Neural cell (in vitro differentiated cells): ENCODE results near the gene STMN3. TPM values are rescaled to one million over a fixed set of nuclear protein-coding genes. Genes with fewer than 3 reads are reported as not detected.

Experiments used
- H2AFZ ChIP-seq: fragments of 200-600, 300-800 bp; sonication (generic), shearing (Covaris generic); 2 replicates; pipeline ENCODE4 v1.6.0; 2014; ENCODE audit warnings: low read depth, mild to moderate bottlenecking, antibody characterized with exemption, low read length, moderate library complexity
- H3F3A ChIP-seq: fragments of 200-600 bp; shearing (Covaris generic); 2 replicates; pipeline ENCODE4 v1.6.1; 2016; ENCODE audit warnings: mild to moderate bottlenecking, moderate library complexity, mixed read lengths, antibody characterized with exemption, low read length; ENCODE audit not compliant: insufficient read depth, poor library complexity, severe bottlenecking
- H3K27ac ChIP-seq: fragments of 200-600, 300-800 bp; sonication (generic), shearing (Covaris generic); 2 replicates; pipeline ENCODE4 v1.5.1; 2014; ENCODE audit warnings: mild to moderate bottlenecking, low read length, moderate library complexity
- H3K27me3 ChIP-seq: fragments of 300-800, 200-600 bp; sonication (generic), shearing (Covaris generic); 2 replicates; pipeline ENCODE4 v1.6.0; 2014; ENCODE audit warnings: mild to moderate bottlenecking, low read depth, low read length, moderate library complexity; ENCODE audit not compliant: insufficient read depth
- H3K36me3 ChIP-seq: fragments of 300-800, 200-600 bp; sonication (generic), shearing (Covaris generic); 2 replicates; pipeline ENCODE4 v1.5.1; 2014; ENCODE audit warnings: mild to moderate bottlenecking, antibody characterized with exemption, low read length, moderate library complexity; ENCODE audit not compliant: insufficient read depth
- H3K4me2 ChIP-seq: fragments of 300-800, 200-600 bp; sonication (generic), shearing (Covaris generic); 2 replicates; pipeline ENCODE4 v1.6.0; 2014; ENCODE audit warnings: mild to moderate bottlenecking, low read length
- H3K4me3 ChIP-seq: fragments of 300-800, 200-600 bp; sonication (generic), shearing (Covaris generic); 2 replicates; pipeline ENCODE4 v1.5.1; 2014; ENCODE audit warnings: mild to moderate bottlenecking, low read length, moderate library complexity
- H3K79me2 ChIP-seq: fragments of 200-600 bp; shearing (Covaris generic); replicated peaks from 2 replicates; pipeline ENCODE4 v1.6.0; 2014; ENCODE audit warnings: mild to moderate bottlenecking, low read length, moderate library complexity; ENCODE audit not compliant: insufficient read depth
- H3K9ac ChIP-seq: fragments of 300-800, 200-600 bp; sonication (generic), shearing (Covaris generic); 2 replicates; pipeline ENCODE4 v1.6.1; 2016; ENCODE audit warnings: mild to moderate bottlenecking, low read length, mixed read lengths
- H3K9me2 ChIP-seq: fragments of 200-600 bp; shearing (Covaris generic); 2 replicates; pipeline ENCODE4 v1.6.1; 2016; ENCODE audit warnings: mild to moderate bottlenecking, low read length, mixed read lengths; ENCODE audit not compliant: insufficient read depth
- H3K9me3 ChIP-seq: fragments of 200-600, 300-800 bp; sonication (generic), shearing (Covaris generic); 2 replicates; pipeline ENCODE4 v1.6.1; 2016; ENCODE audit warnings: mild to moderate bottlenecking, mixed run types, low read length, moderate library complexity, mixed read lengths
- H4K20me1 ChIP-seq: fragments of 200-600 bp; shearing (Covaris generic); 2 replicates; pipeline ENCODE4 v1.6.1; 2016; ENCODE audit warnings: mild to moderate bottlenecking, mixed run types; ENCODE audit not compliant: insufficient read depth
- CTCF ChIP-seq: fragments of 450-650 bp; IDR thresholded peaks from 2 replicates; pipeline ENCODE4 v1.5.1; 2014; ENCODE audit warnings: antibody characterized with exemption, mild to moderate bottlenecking, moderate library complexity; ENCODE audit not compliant: poor library complexity, severe bottlenecking
- EP300 ChIP-seq: fragments of 450-650 bp; conservative IDR thresholded peaks from 2 replicates; pipeline ENCODE4 v1.6.1; 2014; ENCODE audit warnings: antibody characterized with exemption, mild to moderate bottlenecking, moderate library complexity; ENCODE audit not compliant: poor library complexity, severe bottlenecking
- EZH2 ChIP-seq: fragments of 200-600, 300-800 bp; shearing (Covaris generic), sonication (generic); IDR thresholded peaks from 2 replicates; pipeline ENCODE4 v1.6.1; 2014; ENCODE audit warnings: antibody characterized with exemption, low read length, borderline replicate concordance, mild to moderate bottlenecking; ENCODE audit not compliant: insufficient read depth, poor library complexity, severe bottlenecking
- MXI1 ChIP-seq: fragments of 450-650 bp; conservative IDR thresholded peaks from 2 replicates; pipeline ENCODE4 v1.6.1; 2014; ENCODE audit warnings: antibody characterized with exemption, mild to moderate bottlenecking; ENCODE audit not compliant: poor library complexity, severe bottlenecking
- POLR2AphosphoS5 ChIP-seq: IDR thresholded peaks from 2 replicates; pipeline ENCODE4 v1.6.1; 2012
- RAD21 ChIP-seq: fragments of 450-650 bp; conservative IDR thresholded peaks from 2 replicates; pipeline ENCODE4 v1.6.1; 2014; ENCODE audit warnings: antibody characterized with exemption, mild to moderate bottlenecking, moderate library complexity
- REST ChIP-seq: IDR thresholded peaks from 2 replicates; pipeline ENCODE4 v1.6.1; 2012; ENCODE audit warnings: borderline replicate concordance
- SMC3 ChIP-seq: fragments of 450-650 bp; conservative IDR thresholded peaks from 2 replicates; pipeline ENCODE4 v1.6.1; 2014; ENCODE audit warnings: antibody characterized with exemption, mild to moderate bottlenecking, moderate library complexity; ENCODE audit not compliant: poor library complexity
- TAF1 ChIP-seq: IDR thresholded peaks from 2 replicates; pipeline ENCODE4 v1.6.1; 2012; ENCODE audit warnings: low read depth
- polyA plus RNA-seq: library from polyadenylated mRNA; depleted of rRNA; stranded (reverse); fragments of >200 nt; gene quantifications from 2 replicates; pipeline ENCODE4 v1.2.3, GENCODE V29; 2014

STMN3 gene
- polyA plus RNA-seq, 1 donor from 2014 or later = 268 TPM

- H3K9ac ChIP-seq = no peak overlapping the region
- no peaks in the 10 kb centered on the region for H3K9me3 ChIP-seq
- H3K27ac ChIP-seq = no peak overlapping the region
- no peaks in the 10 kb centered on the region for H3F3A ChIP-seq
- H3K36me3 ChIP-seq = no peaks in the 10 kb centered on the region
- no peaks in the 10 kb centered on the region for H4K20me1 ChIP-seq
- H2AFZ ChIP-seq = no peak overlapping the region
- no peaks in the 10 kb centered on the region for H3K27me3 ChIP-seq
- no peaks in the 10 kb centered on the region for H3K9me2 ChIP-seq
- no peak overlapping the region for H3K4me2 ChIP-seq
- TF ChIP-seq TAF1 (no peak), POLR2AphosphoS5 (no peak), REST (no peak), EZH2 (no peak), SMC3 (no peak), EP300 (no peak), MXI1 (no peak), RAD21 (no peak), CTCF (no peak)
- no peak overlapping the region for H3K4me3 ChIP-seq
- H3K79me2 ChIP-seq = no peaks in the 10 kb centered on the region
These were observed 28.5 kb upstream of the STMN3 start for GRCh38 chr20:63681609-63682142.

GRCh38 chr20:63680857-63681608 is 27.8 kb upstream of the STMN3 start:
- H3K36me3 ChIP-seq = no peaks in the 10 kb centered on the region
- no peak overlapping the region for H2AFZ ChIP-seq
- no peaks in the 10 kb centered on the region for H4K20me1 ChIP-seq
- H3K79me2 ChIP-seq = no peaks in the 10 kb centered on the region
- no peaks in the 10 kb centered on the region for H3K9me2 ChIP-seq
- H3K9ac ChIP-seq = no peak overlapping the region
- no peaks in the 10 kb centered on the region for H3K27me3 ChIP-seq
- no peak overlapping the region for H3K27ac ChIP-seq
- TF ChIP-seq CTCF (no peak), RAD21 (no peak), REST (no peak), POLR2AphosphoS5 (no peak), TAF1 (no peak), EZH2 (no peak), MXI1 (no peak), SMC3 (no peak), EP300 (no peak)
- no peaks in the 10 kb centered on the region for H3F3A ChIP-seq
- no peak overlapping the region for H3K4me2 ChIP-seq
- H3K9me3 ChIP-seq = no peaks in the 10 kb centered on the region
- H3K4me3 ChIP-seq = no peak overlapping the region
